Measurements from ENCODE around the gene EDIL3. TPM values are rescaled to one million over a fixed set of nuclear protein-coding genes. Genes with fewer than 3 reads are reported as not detected.

Gene EDIL3
- total RNA-seq, 3 donors from 2014 or later, result 4.3 to 7.2 (median 4.6) TPM

DNA sequence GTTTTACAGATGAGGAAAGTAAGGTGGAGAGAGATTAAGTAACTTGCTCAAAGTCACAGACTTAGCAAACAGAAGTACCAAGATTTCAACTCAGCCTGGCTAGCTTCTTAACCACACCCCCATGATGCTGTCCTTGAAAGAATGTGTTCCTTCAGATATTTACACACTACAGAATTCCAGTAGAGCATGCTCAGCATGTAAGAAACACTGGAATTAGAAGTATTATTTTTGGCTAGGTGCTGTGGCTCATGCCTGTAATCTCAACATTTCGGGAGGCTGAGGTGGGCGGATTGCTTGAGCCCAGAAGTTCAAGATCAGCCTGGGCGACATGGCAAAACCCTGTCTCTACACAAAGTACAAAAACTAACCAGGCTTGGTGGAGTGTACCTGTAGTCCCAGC, 142.4 kb downstream of the EDIL3 start:
- intact Hi-C loops (cut with DNase I; ENCODE audit: low total_unique reads), result no loop called here
- DNase-seq (ENCODE audit: low spot score in 2 of 2), result no peak
- TF ChIP-seq, protein P1, sequence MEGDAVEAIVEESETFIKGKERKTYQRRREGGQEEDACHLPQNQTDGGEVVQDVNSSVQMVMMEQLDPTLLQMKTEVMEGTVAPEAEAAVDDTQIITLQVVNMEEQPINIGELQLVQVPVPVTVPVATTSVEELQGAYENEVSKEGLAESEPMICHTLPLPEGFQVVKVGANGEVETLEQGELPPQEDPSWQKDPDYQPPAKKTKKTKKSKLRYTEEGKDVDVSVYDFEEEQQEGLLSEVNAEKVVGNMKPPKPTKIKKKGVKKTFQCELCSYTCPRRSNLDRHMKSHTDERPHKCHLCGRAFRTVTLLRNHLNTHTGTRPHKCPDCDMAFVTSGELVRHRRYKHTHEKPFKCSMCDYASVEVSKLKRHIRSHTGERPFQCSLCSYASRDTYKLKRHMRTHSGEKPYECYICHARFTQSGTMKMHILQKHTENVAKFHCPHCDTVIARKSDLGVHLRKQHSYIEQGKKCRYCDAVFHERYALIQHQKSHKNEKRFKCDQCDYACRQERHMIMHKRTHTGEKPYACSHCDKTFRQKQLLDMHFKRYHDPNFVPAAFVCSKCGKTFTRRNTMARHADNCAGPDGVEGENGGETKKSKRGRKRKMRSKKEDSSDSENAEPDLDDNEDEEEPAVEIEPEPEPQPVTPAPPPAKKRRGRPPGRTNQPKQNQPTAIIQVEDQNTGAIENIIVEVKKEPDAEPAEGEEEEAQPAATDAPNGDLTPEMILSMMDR (IDR thresholded peaks at IDR 0.05), result no peak
- no peak for TF ChIP-seq POLR2AphosphoS5 (IDR thresholded peaks at IDR 0.05)
- TF ChIP-seq POLR2A (IDR thresholded peaks at IDR 0.05), result no peak
- Histone ChIP-seq H3K4me1 (no peaks in the 10 kb centered on the region), H3K27me3 (no peaks in the 10 kb centered on the region), H3K9me3 (no peaks in the 10 kb centered on the region), H3K4me3 (no peak overlapping the region), H3K36me3 (no peaks in the 10 kb centered on the region), H3K27ac (no peak overlapping the region)

DNA sequence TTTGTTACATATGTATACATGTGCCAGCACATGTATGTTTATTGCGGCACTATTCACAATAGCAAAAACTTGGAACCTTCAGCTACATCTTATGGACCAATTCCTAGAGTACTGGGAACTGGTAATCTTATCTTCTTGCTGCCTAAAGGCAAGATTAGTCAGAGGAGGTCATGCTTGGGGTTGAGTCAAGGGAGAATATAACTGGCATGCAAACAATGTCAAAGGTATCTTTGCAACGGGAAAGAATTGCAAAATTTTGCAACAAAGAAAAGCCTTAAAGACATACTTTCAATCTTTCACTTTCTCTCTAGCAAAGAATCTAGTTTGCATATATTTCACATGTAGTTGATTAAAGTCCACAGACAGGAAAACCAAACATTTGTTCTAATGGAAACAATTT, 145.2 kb downstream of the EDIL3 start:
- no peaks in the 10 kb centered on the region for H3K36me3 ChIP-seq
- DNase-seq (ENCODE audit: low spot score in 2 of 2), result no peak
- no peak overlapping the region for H3K4me3 ChIP-seq
- H3K27ac ChIP-seq, result no peak overlapping the region
- H3K9me3 ChIP-seq, result no peaks in the 10 kb centered on the region
- no peak for TF ChIP-seq POLR2A (IDR thresholded peaks at IDR 0.05)
- TF ChIP-seq, protein P1 (IDR thresholded peaks at IDR 0.05), result no peak
- no peak for TF ChIP-seq POLR2AphosphoS5 (IDR thresholded peaks at IDR 0.05)
- no peaks in the 10 kb centered on the region for H3K4me1 ChIP-seq
- no peaks in the 10 kb centered on the region for H3K27me3 ChIP-seq
- intact Hi-C loops (cut with DNase I; ENCODE audit: low total_unique reads), result no loop called here

DNA sequence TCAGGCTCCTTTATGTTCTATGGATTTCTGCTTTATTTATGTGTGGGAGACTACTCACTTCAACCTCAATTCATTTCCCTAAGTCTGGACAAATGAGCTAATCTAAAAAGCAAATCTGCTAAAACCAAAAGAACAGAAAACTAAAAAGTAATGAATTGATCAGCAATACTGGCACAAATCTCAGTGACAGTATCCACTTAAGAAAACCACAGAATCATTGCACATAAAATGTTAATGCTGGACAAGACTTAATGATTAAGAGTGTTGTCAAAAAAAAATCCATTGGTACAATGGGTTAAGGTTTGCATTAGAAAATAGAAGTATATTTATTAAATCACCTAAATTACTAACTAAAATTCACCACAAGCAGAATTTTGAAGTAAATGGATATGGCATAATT, 147.6 kb downstream of the EDIL3 start:
- no peak overlapping the region for H3K27ac ChIP-seq
- H3K9me3 ChIP-seq, result no peaks in the 10 kb centered on the region
- DNase-seq (ENCODE audit: low spot score in 2 of 2), result no peak
- no peaks in the 10 kb centered on the region for H3K27me3 ChIP-seq
- H3K36me3 ChIP-seq, result no peaks in the 10 kb centered on the region
- intact Hi-C loops (cut with DNase I; ENCODE audit: low total_unique reads), result no loop called here
- TF ChIP-seq, protein P1 (IDR thresholded peaks at IDR 0.05), result no peak
- TF ChIP-seq POLR2A (IDR thresholded peaks at IDR 0.05), result no peak
- no peak for TF ChIP-seq POLR2AphosphoS5 (IDR thresholded peaks at IDR 0.05)
- H3K4me1 ChIP-seq, result no peaks in the 10 kb centered on the region
- H3K4me3 ChIP-seq, result no peak overlapping the region

DNA sequence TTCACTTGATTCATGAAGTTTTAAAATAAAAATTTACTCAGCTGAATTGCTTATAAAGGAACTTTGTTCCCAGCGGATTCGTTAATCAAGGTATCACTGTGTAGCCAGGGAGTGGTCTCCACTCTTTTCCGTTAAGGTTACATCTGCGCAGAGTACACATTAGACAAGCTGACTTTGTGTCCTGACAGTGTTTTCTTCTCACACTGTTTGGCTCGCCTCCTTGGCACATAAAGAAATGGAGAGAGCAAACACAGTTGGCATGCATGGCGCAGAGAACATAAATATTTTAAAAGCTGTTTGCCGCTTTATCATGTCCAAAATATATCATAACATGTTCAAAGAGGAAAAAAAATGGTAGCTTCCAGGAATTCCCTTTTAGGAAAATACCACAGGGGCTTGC, 153.2 kb downstream of the EDIL3 start:
- Histone ChIP-seq H3K4me3 (no peak overlapping the region), H3K9me3 (no peaks in the 10 kb centered on the region), H3K27ac (no peak overlapping the region), H3K36me3 (no peaks in the 10 kb centered on the region), H3K27me3 (no peaks in the 10 kb centered on the region), H3K4me1 (no peaks in the 10 kb centered on the region)
- intact Hi-C loops (cut with DNase I; ENCODE audit: low total_unique reads), result no loop called here
- TF ChIP-seq POLR2AphosphoS5 (IDR thresholded peaks at IDR 0.05) (no peak), POLR2A (IDR thresholded peaks at IDR 0.05) (no peak)
- DNase-seq (ENCODE audit: low spot score in 2 of 2), result no peak

DNA sequence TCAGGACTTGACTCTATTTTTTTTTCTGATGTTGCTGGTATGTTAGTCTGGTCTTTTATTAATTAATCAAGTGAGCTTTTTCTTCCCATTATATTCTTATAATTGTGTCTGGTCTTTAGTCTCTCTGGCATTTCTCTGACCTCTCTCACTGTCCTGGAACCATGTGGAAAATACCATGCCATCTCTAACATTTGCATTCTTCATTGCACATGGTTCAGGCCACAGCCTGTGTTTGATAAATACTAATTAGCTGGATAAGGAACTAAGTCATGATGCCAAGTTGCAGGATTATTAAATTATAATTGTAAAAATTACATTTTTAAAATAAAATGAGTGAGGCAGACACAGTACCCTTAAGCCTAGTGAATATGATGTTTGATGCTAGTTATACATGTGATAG, 155.6 kb downstream of the EDIL3 start:
- no peak overlapping the region for H3K4me3 ChIP-seq
- no peaks in the 10 kb centered on the region for H3K4me1 ChIP-seq
- H3K27me3 ChIP-seq, result no peaks in the 10 kb centered on the region
- DNase-seq (ENCODE audit: low spot score in 2 of 2), result no peak
- no peaks in the 10 kb centered on the region for H3K36me3 ChIP-seq
- intact Hi-C loops (cut with DNase I; ENCODE audit: low total_unique reads), result no loop called here
- H3K27ac ChIP-seq, result no peak overlapping the region
- no peaks in the 10 kb centered on the region for H3K9me3 ChIP-seq
- TF ChIP-seq, protein P1 (IDR thresholded peaks at IDR 0.05), result no peak
- TF ChIP-seq POLR2A (IDR thresholded peaks at IDR 0.05) (no peak), POLR2AphosphoS5 (IDR thresholded peaks at IDR 0.05) (no peak)

DNA sequence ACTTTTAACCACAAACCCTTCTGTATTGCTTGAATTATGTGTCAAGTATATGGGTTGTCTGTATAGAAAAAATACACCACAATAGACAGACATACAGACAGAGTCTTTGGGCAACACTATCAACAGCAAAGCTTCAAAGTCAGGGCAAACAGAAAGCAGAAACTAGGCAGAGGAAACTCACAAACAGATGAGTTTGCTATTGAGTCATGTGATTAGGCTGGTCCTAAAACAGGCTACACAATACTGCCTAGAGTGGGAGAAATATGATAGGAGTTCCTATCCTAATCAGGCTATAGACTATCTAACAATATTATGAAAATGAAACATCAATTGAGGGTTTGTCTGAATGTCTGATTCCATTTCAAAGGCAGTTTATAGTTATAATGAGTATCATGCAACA, 156.4 kb downstream of the EDIL3 start:
- H3K4me3 ChIP-seq, result no peak overlapping the region
- H3K27me3 ChIP-seq, result no peaks in the 10 kb centered on the region
- H3K9me3 ChIP-seq, result no peaks in the 10 kb centered on the region
- H3K36me3 ChIP-seq, result no peaks in the 10 kb centered on the region
- TF ChIP-seq, protein P1 (IDR thresholded peaks at IDR 0.05), result no peak
- TF ChIP-seq POLR2AphosphoS5 (IDR thresholded peaks at IDR 0.05) (no peak), POLR2A (IDR thresholded peaks at IDR 0.05) (no peak)
- H3K4me1 ChIP-seq, result no peaks in the 10 kb centered on the region
- H3K27ac ChIP-seq, result no peak overlapping the region
- no peak for DNase-seq (ENCODE audit: low spot score in 2 of 2)
- intact Hi-C loops (cut with DNase I; ENCODE audit: low total_unique reads), result no loop called here

Measured in breast epithelium (tissue), 4 donors.